22Rv1 (cell line): ENCODE measurements around the gene NDP.

Experiments used
- H3K27ac ChIP-seq: fragments of 450-650 bp; 2 replicates; pipeline ENCODE4 v1.5.1; 2017
- CTCF ChIP-seq: fragments of 450-650 bp; IDR thresholded peaks from 2 replicates; pipeline ENCODE4 v1.5.1; 2017; ENCODE audit warnings: mild to moderate bottlenecking
- ZFX ChIP-seq: fragments of 450-650 bp; IDR thresholded peaks from 2 replicates; pipeline ENCODE4 v1.6.1; 2017; ENCODE audit warnings: antibody characterized with exemption, borderline replicate concordance

NDP gene

DNA sequence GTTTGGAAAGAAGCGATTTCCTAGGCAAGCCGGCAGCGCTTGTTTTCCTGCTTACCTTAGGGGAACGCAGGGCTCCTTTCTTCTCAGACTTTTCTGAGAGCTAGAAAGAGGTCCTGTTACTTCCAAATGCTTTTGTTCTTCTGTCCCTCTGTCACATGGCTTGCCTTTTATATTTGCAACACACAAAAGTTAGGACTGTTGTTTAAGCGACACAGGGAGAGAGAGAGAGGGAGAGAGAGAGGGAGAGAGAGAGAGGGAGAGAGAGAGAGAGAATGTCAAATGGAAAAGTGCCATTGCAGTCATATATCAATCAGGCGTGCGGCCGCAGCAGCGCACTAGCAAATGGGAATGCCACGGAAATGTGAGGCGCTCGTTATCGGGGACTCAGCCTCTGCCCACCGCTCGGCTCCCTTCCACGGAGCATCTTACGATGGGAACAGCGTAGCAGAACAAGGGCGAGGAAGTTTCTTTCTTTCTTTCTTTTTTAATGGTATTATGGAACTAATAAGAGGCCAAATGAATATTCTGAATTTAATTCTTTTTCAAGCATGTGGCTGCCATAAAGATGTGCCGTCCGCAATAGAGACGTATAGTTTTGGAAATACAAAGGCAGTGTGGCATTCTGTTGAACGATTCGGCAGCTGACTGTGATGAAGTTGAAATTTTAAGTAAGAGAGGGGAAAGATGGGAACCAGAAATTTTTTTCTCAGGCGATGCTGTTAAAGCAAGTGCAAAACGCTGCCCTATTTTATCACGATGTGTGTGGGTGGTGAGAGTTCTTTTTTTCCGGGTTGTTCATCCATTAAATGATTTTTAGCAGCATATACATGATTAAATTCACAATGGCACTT, at the start of gene NDP:
Gene NDP, minus strand, starts transcription at position 142 of the 851 bp plus-strand sequence. CDS start 14,745 bp downstream, outside the sequence.
- no peak within 1 kb of the TSS for H3K27ac ChIP-seq
- TF ChIP-seq CTCF = no peak
- no peak for TF ChIP-seq ZFX

- H3K27ac ChIP-seq = no peak overlapping the region
- no peak for TF ChIP-seq CTCF
- TF ChIP-seq ZFX = no peak
Measured at GRCh38 chrX:44022964-44023363, 49.8 kb upstream of the NDP start.

DNA sequence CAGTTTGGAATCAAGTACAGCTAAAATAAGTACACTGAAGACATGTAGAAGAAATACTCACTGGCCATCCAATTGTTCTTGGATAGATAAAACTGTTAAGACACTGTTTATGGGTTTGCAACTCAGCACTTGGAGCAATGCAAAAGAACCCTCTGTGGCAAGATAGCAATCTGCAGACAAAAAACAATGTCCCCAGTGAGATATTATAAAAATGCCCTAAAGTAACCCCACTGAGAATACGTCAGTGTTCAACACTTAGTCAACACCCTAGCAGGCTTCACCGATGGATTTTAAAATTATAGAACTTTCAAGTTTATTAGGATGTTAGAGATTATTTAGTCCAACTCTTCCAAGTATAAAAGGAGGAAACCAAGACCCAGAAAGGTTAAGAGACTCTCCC, 47.5 kb upstream of the NDP start:
- TF ChIP-seq ZFX = no peak
- no peak for TF ChIP-seq CTCF
- H3K27ac ChIP-seq = no peak overlapping the region

GRCh38 chrX:44019911-44020310, 46.7 kb upstream of the NDP start:
- no peak overlapping the region for H3K27ac ChIP-seq
- TF ChIP-seq ZFX (no peak), CTCF (no peak)

DNA sequence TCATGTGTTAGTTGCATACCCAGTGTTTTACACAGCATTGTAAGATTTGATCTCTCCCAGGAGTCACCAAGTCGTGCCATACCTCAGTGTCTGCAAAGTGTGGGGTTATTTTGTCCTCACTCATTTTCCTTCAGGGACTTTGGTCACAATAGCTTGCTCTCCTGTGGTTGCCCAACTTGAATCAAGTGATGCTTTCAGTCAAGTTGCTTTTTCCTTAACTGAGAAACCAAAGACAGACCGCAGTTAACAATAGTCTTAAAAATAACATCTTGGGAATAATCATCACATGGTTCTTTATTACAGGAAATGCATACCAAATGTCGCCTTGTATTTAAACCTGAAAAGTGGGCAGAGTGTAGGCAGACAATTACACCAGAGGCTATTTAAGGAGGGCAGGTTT, 44.5 kb upstream of the NDP start:
- TF ChIP-seq ZFX = no peak
- no peak for TF ChIP-seq CTCF
- H3K27ac ChIP-seq = no peak overlapping the region

DNA sequence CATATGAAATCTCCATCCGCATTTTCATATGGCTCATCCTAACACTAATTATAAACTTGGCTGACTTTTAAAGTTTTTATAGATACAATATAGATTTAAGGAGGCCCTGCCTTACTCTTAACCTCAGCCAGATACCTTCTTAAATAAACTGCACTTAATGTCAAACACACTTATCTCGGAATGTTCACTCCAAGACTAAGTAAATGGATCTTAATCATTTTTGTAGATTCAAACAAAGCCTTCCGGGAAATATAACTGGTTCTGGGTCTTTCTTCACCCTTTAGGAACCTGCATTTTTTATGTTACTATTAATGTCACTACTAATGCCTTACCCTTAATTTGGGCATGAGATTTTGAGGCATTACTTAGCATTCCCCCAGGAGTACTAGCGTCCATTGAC, 43.7 kb upstream of the NDP start:
- H3K27ac ChIP-seq = no peak overlapping the region
- no peak for TF ChIP-seq ZFX
- no peak for TF ChIP-seq CTCF

- no peak overlapping the region for H3K27ac ChIP-seq
- TF ChIP-seq CTCF = no peak
- TF ChIP-seq ZFX = no peak
Measured at GRCh38 chrX:44012484-44013096, 39.4 kb upstream of the NDP start.
